Activated CD8-positive, alpha-beta memory T cell treated with anti-CD3 and anti-CD28 coated beads for 24 hours (primary cell): Measurements from ENCODE around the gene MOSPD3.

Source experiments
- DNase-seq: peaks from one replicate; pipeline ENCODE4 v3.0.0-alpha.2; 2020

MOSPD3 gene

GRCh38 chr7:100595188-100595587 is 17.2 kb upstream of the MOSPD3 start:
- no peak for DNase-seq

- no peak for DNase-seq
Measured at GRCh38 chr7:100598425-100598824, 13.9 kb upstream of the MOSPD3 start.

GRCh38 chr7:100599911-100600729 is 12.2 kb upstream of the MOSPD3 start:
- no peak for DNase-seq

GRCh38 chr7:100600730-100601038 is 11.7 kb upstream of the MOSPD3 start:
- DNase-seq = no peak

- no peak for DNase-seq
Measured at GRCh38 chr7:100602889-100603725, 9.2 kb upstream of the MOSPD3 start.

- DNase-seq = no peak
Measured at GRCh38 chr7:100603726-100604027, 8.7 kb upstream of the MOSPD3 start.

GRCh38 chr7:100604028-100604975 is 8.0 kb upstream of the MOSPD3 start:
- DNase-seq = peak; percentile 92

GRCh38 chr7:100604976-100605911 is 7.1 kb upstream of the MOSPD3 start:
- DNase-seq = peak; percentile 77

- no peak for DNase-seq
Measured at GRCh38 chr7:100606313-100606712, 6.0 kb upstream of the MOSPD3 start.

- no peak for DNase-seq
Measured at GRCh38 chr7:100607111-100607510, 5.2 kb upstream of the MOSPD3 start.

- DNase-seq = no peak
Measured at GRCh38 chr7:100609958-100610357, 2.4 kb upstream of the MOSPD3 start.

- DNase-seq = peak; percentile 63
Measured at GRCh38 chr7:100612730-100613390, 520 bp downstream of the MOSPD3 start.

GRCh38 chr7:100613412-100614175 is 1.3 kb downstream of the MOSPD3 start:
- no peak for DNase-seq

- DNase-seq = no peak
Measured at GRCh38 chr7:100614308-100614861, 2.0 kb downstream of the MOSPD3 start.

- DNase-seq = no peak
Measured at GRCh38 chr7:100620239-100620638, 7.9 kb downstream of the MOSPD3 start.

GRCh38 chr7:100620804-100621203 is 8.5 kb downstream of the MOSPD3 start:
- DNase-seq = no peak

- DNase-seq = no peak
Measured at GRCh38 chr7:100621554-100621953, 9.2 kb downstream of the MOSPD3 start.

- no peak for DNase-seq
Measured at GRCh38 chr7:100623951-100624824, 11.8 kb downstream of the MOSPD3 start.

GRCh38 chr7:100626055-100626454 is 13.7 kb downstream of the MOSPD3 start:
- no peak for DNase-seq
